HEK293 (cell line): ENCODE measurements around the gene TARBP1.

Experiments used
- CTCF ChIA-PET: fragments of 350-600 bp; formaldehyde crosslinking; extraction: SDS; loops from one replicate; lab custom pipeline; 2021; ENCODE audit warnings: antibody characterized with exemption; lab: Yijun Ruan, JAX
- POLR2A ChIA-PET: fragments of 300-600 bp; formaldehyde crosslinking; extraction: SDS; loops from one replicate; lab custom pipeline; 2020; ENCODE audit warnings: antibody characterized with exemption, inconsistent platforms; lab: Yijun Ruan, JAX
- H3K27ac ChIP-seq: fragments of 200-500 bp; sonication (Bioruptor generic); 2 replicates; pipeline ENCODE4 v1.5.1; 2014; ENCODE audit warnings: low read depth, low read length, control low read depth, inconsistent platforms; ENCODE audit errors: extremely low read depth
- H3K36me3 ChIP-seq, 2 experiments: fragments of 200-500 bp in 1 of 2; sonication (Bioruptor generic) in 1 of 2; 1 replicate in 1 of 2; 2 replicates in 1 of 2; pipeline ENCODE4 v1.5.1; 2014 to 2017; ENCODE audit warnings: inconsistent platforms in 2 of 2, low read length in 2 of 2; ENCODE audit not compliant: control insufficient read depth in 2 of 2, insufficient read depth in 1 of 2
- H3K4me1 ChIP-seq: fragments of 200-500 bp; sonication (Bioruptor generic); 2 replicates; pipeline ENCODE4 v1.5.1; 2014; ENCODE audit warnings: mild to moderate bottlenecking, low read length, inconsistent platforms; ENCODE audit not compliant: control insufficient read depth, insufficient read depth
- H3K4me3 ChIP-seq: 2 replicates; pipeline ENCODE4 v1.5.1; 2011; ENCODE audit warnings: low read depth, mild to moderate bottlenecking, control low read depth, low read length, moderate library complexity
- H3K9me3 ChIP-seq: fragments of 200-500 bp; sonication (Bioruptor generic); 2 replicates; pipeline ENCODE4 v1.5.1; 2014; ENCODE audit warnings: low read depth, low read length, inconsistent platforms; ENCODE audit not compliant: control insufficient read depth, insufficient read depth
- FEZF1 ChIP-seq: fragments of 450-650 bp; formaldehyde crosslinking; IDR thresholded peaks from 2 replicates; pipeline ENCODE4 v1.5.1; 2016; ENCODE audit warnings: missing biosample characterization, missing genetic modification characterization
- HOXC10 ChIP-seq: sonication (generic); formaldehyde crosslinking; IDR thresholded peaks from 2 replicates; pipeline ENCODE4 v1.8.1; 2023; ENCODE audit warnings: mild to moderate bottlenecking, missing genetic modification reagents
- IKZF3 ChIP-seq: fragments of 450-650 bp; IDR thresholded peaks from 2 replicates; pipeline ENCODE4 v1.5.0; 2018; ENCODE audit warnings: missing biosample characterization, mild to moderate bottlenecking, missing genetic modification characterization, moderate library complexity
- ZBTB21 ChIP-seq: fragments of 450-650 bp; formaldehyde crosslinking; IDR thresholded peaks from 2 replicates; pipeline ENCODE4 v1.5.1; 2017; ENCODE audit warnings: missing biosample characterization, missing genetic modification characterization
- ZBTB7A ChIP-seq: fragments of 450-650 bp; formaldehyde crosslinking; IDR thresholded peaks from 2 replicates; pipeline ENCODE4 v1.5.1; 2016; ENCODE audit warnings: low read depth, missing biosample characterization, missing genetic modification characterization
- ZFP3 ChIP-seq: fragments of 450-650 bp; formaldehyde crosslinking; IDR thresholded peaks from 2 replicates; pipeline ENCODE4 v1.5.1; 2016; ENCODE audit warnings: low read depth, missing biosample characterization, missing genetic modification characterization
- ZFP69B ChIP-seq: fragments of 450-650 bp; formaldehyde crosslinking; IDR thresholded peaks from 2 replicates; pipeline ENCODE4 v1.5.1; 2016; ENCODE audit warnings: missing biosample characterization, missing genetic modification characterization
- ZNF121 ChIP-seq: fragments of 450-650 bp; formaldehyde crosslinking; IDR thresholded peaks from 2 replicates; pipeline ENCODE4 v1.5.1; 2016; ENCODE audit warnings: missing biosample characterization, missing genetic modification characterization
- ZNF155 ChIP-seq: fragments of 450-650 bp; formaldehyde crosslinking; IDR thresholded peaks from 2 replicates; pipeline ENCODE4 v1.5.1; 2016; ENCODE audit warnings: missing biosample characterization, missing genetic modification characterization
- ZNF335 ChIP-seq: fragments of 450-650 bp; formaldehyde crosslinking; conservative IDR thresholded peaks from 2 replicates; pipeline ENCODE4 v1.5.1; 2016; ENCODE audit warnings: missing biosample characterization, missing genetic modification characterization
- ZNF354C ChIP-seq: fragments of 450-650 bp; formaldehyde crosslinking; IDR thresholded peaks from 2 replicates; pipeline ENCODE4 v1.5.1; 2016; ENCODE audit warnings: missing biosample characterization, missing genetic modification characterization, low read depth, borderline replicate concordance
- ZNF366 ChIP-seq: fragments of 450-650 bp; formaldehyde crosslinking; conservative IDR thresholded peaks from 2 replicates; pipeline ENCODE4 v1.5.1; 2016; ENCODE audit warnings: missing biosample characterization, missing genetic modification characterization
- ZNF416 ChIP-seq: fragments of 450-650 bp; formaldehyde crosslinking; IDR thresholded peaks from 2 replicates; pipeline ENCODE4 v1.5.1; 2016; ENCODE audit warnings: missing biosample characterization, missing genetic modification characterization
- ZNF585B ChIP-seq: fragments of 450-650 bp; formaldehyde crosslinking; IDR thresholded peaks from 2 replicates; pipeline ENCODE4 v1.5.1; 2016; ENCODE audit warnings: missing biosample characterization, missing genetic modification characterization
- ZNF701 ChIP-seq: fragments of 450-650 bp; formaldehyde crosslinking; IDR thresholded peaks from 2 replicates; pipeline ENCODE4 v1.5.1; 2016; ENCODE audit warnings: missing biosample characterization, missing genetic modification characterization
- ZNF792 ChIP-seq: fragments of 450-650 bp; formaldehyde crosslinking; IDR thresholded peaks from 2 replicates; pipeline ENCODE4 v1.5.1; 2016; ENCODE audit warnings: missing biosample characterization, missing genetic modification characterization
- TF ChIP-seq, protein P1 (sequence below): fragments of 450-650 bp; formaldehyde crosslinking; IDR thresholded peaks from 2 replicates; pipeline ENCODE4 v1.5.1; 2017; ENCODE audit warnings: missing biosample characterization, missing genetic modification characterization
- TF ChIP-seq, protein P2 (sequence below): fragments of 450-650 bp; formaldehyde crosslinking; IDR thresholded peaks from 2 replicates; pipeline ENCODE4 v1.5.1; 2017; ENCODE audit warnings: missing biosample characterization, mild to moderate bottlenecking, missing genetic modification characterization, moderate library complexity
- TF ChIP-seq, protein P3 (sequence below): fragments of 450-650 bp; formaldehyde crosslinking; conservative IDR thresholded peaks from 2 replicates; pipeline ENCODE4 v1.5.1; 2016; ENCODE audit warnings: low read depth, missing biosample characterization, missing genetic modification characterization
- TF ChIP-seq, protein P4 (sequence below): fragments of 450-650 bp; formaldehyde crosslinking; IDR thresholded peaks from 2 replicates; pipeline ENCODE4 v1.5.1; 2016; ENCODE audit warnings: missing biosample characterization, missing genetic modification characterization, low read depth

The TARBP1 gene

DNA sequence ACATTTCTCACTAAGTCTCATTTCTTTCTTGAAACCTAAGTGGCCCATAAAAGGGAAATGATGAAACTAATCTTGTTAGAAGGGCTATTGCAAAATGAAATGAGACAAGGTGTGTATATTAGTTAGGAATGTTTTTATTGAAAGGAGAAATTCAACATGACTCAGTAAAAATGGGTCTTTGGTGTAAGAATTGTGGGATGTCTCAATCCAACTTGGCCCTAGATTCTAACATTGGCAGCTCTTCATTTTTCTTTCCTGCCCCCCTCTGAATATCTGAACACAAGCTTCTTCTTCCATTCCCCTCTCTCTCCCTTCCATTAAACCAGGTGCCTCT, 26.8 kb upstream of the TARBP1 start (continued):
- TF ChIP-seq ZNF335 (tag by site-specific recombination) (0 out of 2 replicates have a peak, but pooled peaks have one; percentile 32), ZNF121 (no peak), IKZF3 (tag by site-specific recombination) (no peak), ZNF366 (tag by site-specific recombination) (peak; percentile 38; the same call in 1 of the 2 replicates), ZNF155 (tag by site-specific recombination) (no peak), ZBTB21 (tag by site-specific recombination) (no peak), FEZF1 (tag by site-specific recombination) (peak; percentile 24; the same call in 1 of the 2 replicates)
- TF ChIP-seq, protein P1, sequence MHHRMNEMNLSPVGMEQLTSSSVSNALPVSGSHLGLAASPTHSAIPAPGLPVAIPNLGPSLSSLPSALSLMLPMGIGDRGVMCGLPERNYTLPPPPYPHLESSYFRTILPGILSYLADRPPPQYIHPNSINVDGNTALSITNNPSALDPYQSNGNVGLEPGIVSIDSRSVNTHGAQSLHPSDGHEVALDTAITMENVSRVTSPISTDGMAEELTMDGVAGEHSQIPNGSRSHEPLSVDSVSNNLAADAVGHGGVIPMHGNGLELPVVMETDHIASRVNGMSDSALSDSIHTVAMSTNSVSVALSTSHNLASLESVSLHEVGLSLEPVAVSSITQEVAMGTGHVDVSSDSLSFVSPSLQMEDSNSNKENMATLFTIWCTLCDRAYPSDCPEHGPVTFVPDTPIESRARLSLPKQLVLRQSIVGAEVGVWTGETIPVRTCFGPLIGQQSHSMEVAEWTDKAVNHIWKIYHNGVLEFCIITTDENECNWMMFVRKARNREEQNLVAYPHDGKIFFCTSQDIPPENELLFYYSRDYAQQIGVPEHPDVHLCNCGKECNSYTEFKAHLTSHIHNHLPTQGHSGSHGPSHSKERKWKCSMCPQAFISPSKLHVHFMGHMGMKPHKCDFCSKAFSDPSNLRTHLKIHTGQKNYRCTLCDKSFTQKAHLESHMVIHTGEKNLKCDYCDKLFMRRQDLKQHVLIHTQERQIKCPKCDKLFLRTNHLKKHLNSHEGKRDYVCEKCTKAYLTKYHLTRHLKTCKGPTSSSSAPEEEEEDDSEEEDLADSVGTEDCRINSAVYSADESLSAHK = 0 out of 2 replicates have a peak, but pooled peaks have one; percentile 5
- TF ChIP-seq, protein P2, sequence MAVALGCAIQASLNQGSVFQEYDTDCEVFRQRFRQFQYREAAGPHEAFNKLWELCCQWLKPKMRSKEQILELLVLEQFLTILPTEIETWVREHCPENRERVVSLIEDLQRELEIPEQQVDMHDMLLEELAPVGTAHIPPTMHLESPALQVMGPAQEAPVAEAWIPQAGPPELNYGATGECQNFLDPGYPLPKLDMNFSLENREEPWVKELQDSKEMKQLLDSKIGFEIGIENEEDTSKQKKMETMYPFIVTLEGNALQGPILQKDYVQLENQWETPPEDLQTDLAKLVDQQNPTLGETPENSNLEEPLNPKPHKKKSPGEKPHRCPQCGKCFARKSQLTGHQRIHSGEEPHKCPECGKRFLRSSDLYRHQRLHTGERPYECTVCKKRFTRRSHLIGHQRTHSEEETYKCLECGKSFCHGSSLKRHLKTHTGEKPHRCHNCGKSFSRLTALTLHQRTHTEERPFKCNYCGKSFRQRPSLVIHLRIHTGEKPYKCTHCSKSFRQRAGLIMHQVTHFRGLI (tag by site-specific recombination) = no peak
- TF ChIP-seq, protein P3, sequence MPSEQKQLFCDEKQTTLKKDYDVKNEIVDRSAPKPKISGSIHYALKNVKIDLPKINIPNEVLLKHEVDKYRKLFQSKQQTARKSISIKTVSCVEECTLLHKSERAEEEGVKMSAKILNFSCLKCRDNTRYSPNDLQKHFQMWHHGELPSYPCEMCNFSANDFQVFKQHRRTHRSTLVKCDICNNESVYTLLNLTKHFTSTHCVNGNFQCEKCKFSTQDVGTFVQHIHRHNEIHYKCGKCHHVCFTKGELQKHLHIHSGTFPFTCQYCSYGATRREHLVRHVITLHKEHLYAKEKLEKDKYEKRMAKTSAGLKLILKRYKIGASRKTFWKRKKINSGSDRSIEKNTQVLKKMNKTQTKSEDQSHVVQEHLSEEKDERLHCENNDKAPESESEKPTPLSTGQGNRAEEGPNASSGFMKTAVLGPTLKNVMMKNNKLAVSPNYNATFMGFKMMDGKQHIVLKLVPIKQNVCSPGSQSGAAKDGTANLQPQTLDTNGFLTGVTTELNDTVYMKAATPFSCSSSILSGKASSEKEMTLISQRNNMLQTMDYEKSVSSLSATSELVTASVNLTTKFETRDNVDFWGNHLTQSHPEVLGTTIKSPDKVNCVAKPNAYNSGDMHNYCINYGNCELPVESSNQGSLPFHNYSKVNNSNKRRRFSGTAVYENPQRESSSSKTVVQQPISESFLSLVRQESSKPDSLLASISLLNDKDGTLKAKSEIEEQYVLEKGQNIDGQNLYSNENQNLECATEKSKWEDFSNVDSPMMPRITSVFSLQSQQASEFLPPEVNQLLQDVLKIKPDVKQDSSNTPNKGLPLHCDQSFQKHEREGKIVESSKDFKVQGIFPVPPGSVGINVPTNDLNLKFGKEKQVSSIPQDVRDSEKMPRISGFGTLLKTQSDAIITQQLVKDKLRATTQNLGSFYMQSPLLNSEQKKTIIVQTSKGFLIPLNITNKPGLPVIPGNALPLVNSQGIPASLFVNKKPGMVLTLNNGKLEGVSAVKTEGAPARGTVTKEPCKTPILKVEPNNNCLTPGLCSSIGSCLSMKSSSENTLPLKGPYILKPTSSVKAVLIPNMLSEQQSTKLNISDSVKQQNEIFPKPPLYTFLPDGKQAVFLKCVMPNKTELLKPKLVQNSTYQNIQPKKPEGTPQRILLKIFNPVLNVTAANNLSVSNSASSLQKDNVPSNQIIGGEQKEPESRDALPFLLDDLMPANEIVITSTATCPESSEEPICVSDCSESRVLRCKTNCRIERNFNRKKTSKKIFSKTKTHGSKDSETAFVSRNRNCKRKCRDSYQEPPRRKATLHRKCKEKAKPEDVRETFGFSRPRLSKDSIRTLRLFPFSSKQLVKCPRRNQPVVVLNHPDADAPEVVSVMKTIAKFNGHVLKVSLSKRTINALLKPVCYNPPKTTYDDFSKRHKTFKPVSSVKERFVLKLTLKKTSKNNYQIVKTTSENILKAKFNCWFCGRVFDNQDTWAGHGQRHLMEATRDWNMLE = 0 out of 2 replicates have a peak, but pooled peaks have one; percentile 4
- TF ChIP-seq, all 188 proteins: peak for 9

DNA sequence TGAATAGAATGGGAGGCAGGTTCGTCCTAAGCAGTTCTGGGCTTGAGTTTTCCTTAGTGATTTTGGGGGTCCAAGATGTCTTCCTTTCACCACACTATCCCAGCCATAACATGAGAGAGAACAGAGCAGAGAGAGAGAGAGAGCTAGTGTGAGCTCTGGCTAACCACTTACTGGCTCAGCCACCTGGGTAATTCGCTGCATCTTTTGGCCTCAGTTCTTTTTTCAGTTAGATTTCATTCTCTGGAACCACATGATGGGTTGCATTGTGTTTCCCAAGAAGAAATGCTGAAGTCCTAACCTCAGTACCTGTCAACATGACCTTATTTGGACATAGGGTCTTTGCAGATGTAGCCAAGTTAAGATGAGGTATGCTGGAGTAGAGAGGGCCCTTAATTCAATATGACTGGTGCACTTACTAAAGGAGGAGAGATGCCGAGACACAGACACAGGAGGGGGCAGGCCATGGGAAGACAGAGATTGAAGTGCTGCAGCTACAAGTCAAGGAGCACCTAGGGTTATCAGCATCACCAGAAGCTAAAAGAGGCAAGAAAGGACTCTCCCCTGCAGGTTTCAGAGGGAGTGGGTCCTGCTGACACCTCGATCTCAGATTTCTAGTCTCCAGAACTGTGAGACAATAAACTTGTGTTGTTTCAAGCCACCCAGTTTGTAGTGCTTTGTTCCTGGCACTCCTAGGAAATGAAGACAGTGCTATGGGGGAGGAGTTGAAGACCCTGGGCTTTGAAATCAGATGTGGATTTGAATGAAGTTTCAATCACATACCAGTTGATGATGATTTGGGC, 26.2 kb upstream of the TARBP1 start:
- Histone ChIP-seq H3K4me1 (peaks cover 12% of the 10 kb centered on the region), H3K9me3 (no peaks in the 10 kb centered on the region), H3K4me3 (no peak overlapping the region), H3K27ac (no peak overlapping the region), H3K36me3 (no peaks in the 10 kb centered on the region)
- POLR2A ChIA-PET = no interaction called here
- CTCF ChIA-PET = interaction anchor here (0.7 to 1.7 kb wide), 4 partner anchors 20 to 579 kb away, joined by 3 to 5 read pairs (median 4); no protein-coding TSS in a partner anchor
- TF ChIP-seq ZFP3 (tag by site-specific recombination) = no peak
- no peak for TF ChIP-seq ZNF792 (tag by site-specific recombination)
- TF ChIP-seq, protein P4, sequence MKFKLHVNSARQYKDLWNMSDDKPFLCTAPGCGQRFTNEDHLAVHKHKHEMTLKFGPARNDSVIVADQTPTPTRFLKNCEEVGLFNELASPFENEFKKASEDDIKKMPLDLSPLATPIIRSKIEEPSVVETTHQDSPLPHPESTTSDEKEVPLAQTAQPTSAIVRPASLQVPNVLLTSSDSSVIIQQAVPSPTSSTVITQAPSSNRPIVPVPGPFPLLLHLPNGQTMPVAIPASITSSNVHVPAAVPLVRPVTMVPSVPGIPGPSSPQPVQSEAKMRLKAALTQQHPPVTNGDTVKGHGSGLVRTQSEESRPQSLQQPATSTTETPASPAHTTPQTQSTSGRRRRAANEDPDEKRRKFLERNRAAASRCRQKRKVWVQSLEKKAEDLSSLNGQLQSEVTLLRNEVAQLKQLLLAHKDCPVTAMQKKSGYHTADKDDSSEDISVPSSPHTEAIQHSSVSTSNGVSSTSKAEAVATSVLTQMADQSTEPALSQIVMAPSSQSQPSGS (tag by site-specific recombination) = no peak
- TF ChIP-seq, protein P3 = peak; percentile 27; the same call in 1 of the 2 replicates
- 0 out of 2 replicates have a peak, but pooled peaks have one; percentile 9 for TF ChIP-seq ZFP69B (tag by site-specific recombination)
- TF ChIP-seq ZNF585B (tag by site-specific recombination) = no peak
- no peak for TF ChIP-seq HOXC10
- TF ChIP-seq ZBTB7A (tag by site-specific recombination) = no peak
- peak; percentile 13 for TF ChIP-seq ZNF416 (tag by site-specific recombination)
- no peak for TF ChIP-seq ZNF701 (tag by site-specific recombination)
- TF ChIP-seq ZNF354C (tag by site-specific recombination) = no peak
